ENCODE results near the gene CAMSAP1. TPM values are rescaled to one million over a fixed set of nuclear protein-coding genes. Genes with fewer than 3 reads are reported as not detected.

Gene CAMSAP1
- total RNA-seq, 4 donors from 2014 or later, result 32.2 to 46.1 (median 34.0) TPM

DNA sequence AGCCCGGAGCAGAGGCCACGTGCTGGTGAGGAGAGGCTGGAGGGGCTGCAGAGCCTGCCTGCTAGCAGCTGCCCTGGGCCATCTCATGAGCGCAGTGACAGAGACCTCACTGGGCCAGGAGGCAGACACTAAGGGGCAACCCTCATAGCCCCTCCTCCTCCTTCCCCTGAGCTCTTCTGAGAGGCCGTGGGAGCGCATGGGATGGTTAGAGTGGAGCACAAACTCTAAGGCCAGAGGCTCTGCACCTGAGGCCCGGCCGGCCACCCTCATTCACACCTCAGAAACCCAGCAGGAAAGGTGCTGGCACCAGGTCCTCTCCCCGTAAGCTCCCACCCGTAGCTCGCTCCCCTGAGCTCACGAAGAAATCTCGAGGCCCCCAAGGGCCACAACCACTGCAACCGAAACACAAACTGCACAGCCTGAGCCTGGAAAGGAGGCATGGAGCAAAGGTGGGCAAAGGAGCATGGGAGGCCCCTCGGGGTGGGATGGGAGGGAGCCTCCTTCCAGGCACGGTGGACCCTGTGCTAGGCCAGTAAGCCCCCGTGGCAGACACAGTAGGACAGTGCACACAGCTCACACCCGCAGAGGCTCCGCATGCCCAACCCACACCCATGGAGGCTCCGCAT, 17.7 kb downstream of the CAMSAP1 start:
- peak in 1 of 2 donors; percentile 70 for DNase-seq (ENCODE audit: low spot score in 2 of 2)
- TF ChIP-seq, protein P1, sequence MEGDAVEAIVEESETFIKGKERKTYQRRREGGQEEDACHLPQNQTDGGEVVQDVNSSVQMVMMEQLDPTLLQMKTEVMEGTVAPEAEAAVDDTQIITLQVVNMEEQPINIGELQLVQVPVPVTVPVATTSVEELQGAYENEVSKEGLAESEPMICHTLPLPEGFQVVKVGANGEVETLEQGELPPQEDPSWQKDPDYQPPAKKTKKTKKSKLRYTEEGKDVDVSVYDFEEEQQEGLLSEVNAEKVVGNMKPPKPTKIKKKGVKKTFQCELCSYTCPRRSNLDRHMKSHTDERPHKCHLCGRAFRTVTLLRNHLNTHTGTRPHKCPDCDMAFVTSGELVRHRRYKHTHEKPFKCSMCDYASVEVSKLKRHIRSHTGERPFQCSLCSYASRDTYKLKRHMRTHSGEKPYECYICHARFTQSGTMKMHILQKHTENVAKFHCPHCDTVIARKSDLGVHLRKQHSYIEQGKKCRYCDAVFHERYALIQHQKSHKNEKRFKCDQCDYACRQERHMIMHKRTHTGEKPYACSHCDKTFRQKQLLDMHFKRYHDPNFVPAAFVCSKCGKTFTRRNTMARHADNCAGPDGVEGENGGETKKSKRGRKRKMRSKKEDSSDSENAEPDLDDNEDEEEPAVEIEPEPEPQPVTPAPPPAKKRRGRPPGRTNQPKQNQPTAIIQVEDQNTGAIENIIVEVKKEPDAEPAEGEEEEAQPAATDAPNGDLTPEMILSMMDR (IDR thresholded peaks at IDR 0.05), result no peak
- no peak for TF ChIP-seq POLR2A (IDR thresholded peaks at IDR 0.05)
- H3K4me3 ChIP-seq (ENCODE audit: low read depth, poor library complexity, severe bottlenecking), result no peak overlapping the region
- intact Hi-C loops (cut with DNase I; ENCODE audit: low total_unique reads), result no loop called here
- WGBS, 2 donors, result 79 to 84% methylated on average over 15 to 19 of the region's 19 CpGs

DNA sequence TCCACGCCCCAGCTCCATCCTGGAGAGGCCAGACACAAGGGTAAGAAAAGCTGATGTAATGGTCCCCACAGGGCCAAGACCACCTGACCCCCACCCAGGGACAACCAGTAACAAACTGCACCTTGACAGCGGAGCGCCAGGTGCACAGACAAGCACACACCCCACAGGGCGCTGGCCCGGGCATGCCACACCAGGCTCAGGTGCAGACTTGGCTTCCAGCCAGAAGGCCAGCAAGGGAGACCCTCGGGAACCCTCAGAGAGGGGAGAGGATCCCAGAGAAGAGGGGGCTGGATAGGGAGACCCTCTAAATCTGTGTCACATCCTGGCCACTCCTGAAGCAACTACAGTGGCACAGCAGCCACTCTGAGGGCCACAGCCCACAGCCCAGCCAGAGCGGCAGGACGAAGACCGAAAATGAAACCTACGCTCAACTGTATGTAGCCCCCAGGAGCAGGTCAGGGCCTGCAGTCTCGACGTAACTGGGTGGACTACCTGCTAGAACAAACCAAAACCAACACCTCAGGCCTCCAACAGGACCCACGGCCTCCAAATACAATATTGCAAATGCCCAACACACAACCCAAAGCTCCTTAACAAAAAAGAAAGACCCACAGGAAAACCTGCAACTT, 18.5 kb downstream of the CAMSAP1 start:
- intact Hi-C loops (cut with DNase I; ENCODE audit: low total_unique reads), result no loop called here
- peak in 1 of 2 donors; percentile 66 for DNase-seq (ENCODE audit: low spot score in 2 of 2)
- no peak overlapping the region for H3K4me3 ChIP-seq (ENCODE audit: low read depth, poor library complexity, severe bottlenecking)
- TF ChIP-seq POLR2A (IDR thresholded peaks at IDR 0.05), result no peak
- TF ChIP-seq, protein P1 (IDR thresholded peaks at IDR 0.05), result no peak
- WGBS, 2 donors, result 54 to 66% methylated on average over 13 of the region's 13 CpGs

DNA sequence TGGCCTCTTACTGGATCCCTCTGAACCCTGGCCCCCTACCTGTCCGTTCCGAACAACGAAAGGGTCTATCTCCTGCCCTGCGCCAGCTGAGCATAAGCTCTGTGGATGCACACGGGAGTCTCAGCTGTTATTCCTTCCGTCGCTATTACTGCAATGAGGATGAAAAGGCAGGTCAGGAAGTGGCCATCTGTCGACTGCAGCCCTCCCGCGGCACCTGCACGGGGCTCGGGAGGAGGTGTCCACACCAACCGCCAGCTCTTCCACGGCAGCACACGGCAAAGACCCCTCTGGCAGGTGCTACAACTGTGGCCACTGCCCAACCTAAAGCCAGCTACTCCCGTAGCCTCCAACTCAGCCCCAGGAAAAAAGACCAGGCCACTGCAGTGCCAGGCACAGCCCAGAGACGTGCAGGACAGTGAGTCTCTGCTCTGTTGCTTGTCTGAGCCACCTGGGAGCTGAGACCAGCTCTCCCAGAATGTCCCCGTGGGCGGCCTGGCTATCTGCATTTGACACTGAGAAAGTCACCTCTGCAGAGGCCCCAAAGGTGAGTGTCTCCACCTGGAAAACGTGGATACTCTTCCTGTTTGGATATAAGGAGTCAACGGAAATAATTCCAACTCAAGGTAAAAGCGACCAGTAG, 19.1 kb downstream of the CAMSAP1 start:
- 82 to 90% methylated on average over 22 of the region's 22 CpGs for WGBS, 2 donors
- no peak overlapping the region for H3K4me3 ChIP-seq (ENCODE audit: low read depth, poor library complexity, severe bottlenecking)
- intact Hi-C loops (cut with DNase I; ENCODE audit: low total_unique reads), result no loop called here
- TF ChIP-seq, protein P1 (IDR thresholded peaks at IDR 0.05), result no peak
- TF ChIP-seq POLR2A (IDR thresholded peaks at IDR 0.05), result no peak
- peak in 1 of 2 donors; percentile 52 for DNase-seq (ENCODE audit: low spot score in 2 of 2)

DNA sequence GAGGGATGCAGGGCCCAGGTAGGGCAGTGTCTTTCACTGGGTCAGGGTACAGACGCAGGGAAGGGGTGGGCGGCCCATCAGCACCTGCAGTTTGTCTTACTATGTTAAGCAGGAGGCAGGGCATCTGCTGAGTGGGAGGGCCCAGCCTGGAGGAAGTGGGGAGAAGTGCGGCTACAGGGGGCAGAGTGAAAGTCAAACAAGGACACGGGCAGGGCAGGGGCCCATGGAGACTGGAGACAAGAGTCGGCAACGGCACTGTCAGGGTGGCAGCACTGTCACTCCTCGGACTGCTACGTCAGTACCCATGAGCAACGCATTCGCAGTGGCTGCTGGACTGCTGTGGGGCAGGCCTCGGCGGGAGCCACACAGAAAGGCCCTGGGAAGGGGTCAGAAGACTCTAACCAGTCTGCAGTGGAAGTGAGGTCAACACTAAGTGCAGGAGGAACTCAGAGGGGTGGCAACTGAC, 19.7 kb downstream of the CAMSAP1 start:
- peak in 1 of 2 donors; percentile 81 for DNase-seq (ENCODE audit: low spot score in 2 of 2)
- TF ChIP-seq POLR2A (IDR thresholded peaks at IDR 0.05), result no peak
- TF ChIP-seq, protein P1 (IDR thresholded peaks at IDR 0.05), result no peak
- intact Hi-C loops (cut with DNase I; ENCODE audit: low total_unique reads), result no loop called here
- no peak overlapping the region for H3K4me3 ChIP-seq (ENCODE audit: low read depth, poor library complexity, severe bottlenecking)
- 67 to 68% methylated on average over 12 of the region's 12 CpGs for WGBS, 2 donors

DNA sequence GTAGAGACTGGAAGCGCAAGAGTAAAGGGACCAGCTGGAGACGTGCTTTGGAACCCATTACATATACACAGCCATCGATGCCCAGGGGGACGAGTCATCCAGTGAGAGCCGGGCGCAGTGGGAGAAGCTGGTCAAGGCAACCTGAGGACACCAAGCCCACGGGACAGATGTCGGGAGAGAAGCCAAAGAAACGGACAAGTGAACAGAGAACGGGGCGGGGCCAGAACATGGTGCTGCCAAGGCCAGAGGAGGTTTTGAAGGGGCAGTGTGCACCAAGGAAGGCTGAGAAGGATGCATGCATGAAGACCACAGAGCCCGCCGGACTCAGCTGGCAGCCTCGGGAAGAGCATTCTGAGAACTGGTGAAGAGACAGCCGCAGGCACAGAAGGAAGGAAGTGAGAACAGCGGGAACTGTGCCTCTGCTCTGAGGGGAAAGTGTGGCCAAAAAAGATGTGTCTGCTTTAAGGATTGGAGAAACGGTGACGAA, 20.3 kb downstream of the CAMSAP1 start:
- intact Hi-C loops (cut with DNase I; ENCODE audit: low total_unique reads), result no loop called here
- TF ChIP-seq, protein P1 (IDR thresholded peaks at IDR 0.05), result no peak
- TF ChIP-seq POLR2A (IDR thresholded peaks at IDR 0.05), result no peak
- WGBS, 2 donors, result 51 to 56% methylated on average over 18 of the region's 18 CpGs
- no peak for DNase-seq (ENCODE audit: low spot score in 2 of 2)
- no peak overlapping the region for H3K4me3 ChIP-seq (ENCODE audit: low read depth, poor library complexity, severe bottlenecking)

Data from lower leg skin (tissue), 4 donors.